Naive thymus-derived CD8-positive, alpha-beta T cell (primary cell): ENCODE data around the gene MDM4. TPM values are rescaled to one million over a fixed set of nuclear protein-coding genes. Genes with fewer than 3 reads are reported as not detected.
A peak's percentile ranks its signal among the peaks of the same experiment; 100 is the strongest.
"Not testable (repeated sequence)": the region's sequence is repeated elsewhere in the genome, so short reads cannot be mapped to it uniquely, and the experiment has no call there.

Experiments
- ATAC-seq, 2 donors: fragments of 150-1000 bp; cut with Tn5 transposase in 1 of 2; sonication (Bioruptor Pico), chemical (Tn5 transposase) in 1 of 2; 1 replicate in 1 of 2; 2 replicates in 1 of 2; pipeline ENCODE4 v1.10.0; 2021; ENCODE audit warnings: mild to moderate bottlenecking in 2 of 2, moderate library complexity in 2 of 2
- POLR2A ChIA-PET: fragments of 350-600 bp; sonication (Branson Sonifier 250); formaldehyde crosslinking; loops from one replicate; lab custom pipeline; 2021; ENCODE audit warnings: antibody characterized with exemption; lab: Charles Lee
- DNase-seq, 10 donors: peaks; one replicate each; pipeline versions ENCODE4 v3.0.0 to v3.0.0-alpha.2; 2020 to 2022
- H3K27ac Mint-ChIP-seq, 10 donors: one replicate each; pipeline ENCODE4 v1.8.0; 2020 to 2022; ENCODE audit warnings: mild to moderate bottlenecking in 10 of 10, mixed read lengths in 10 of 10, moderate library complexity in 4 of 10, inconsistent platforms in 1 of 10
- H3K27me3 Mint-ChIP-seq, 5 donors: one replicate each; pipeline ENCODE4 v1.8.0; 2021 to 2022; ENCODE audit warnings: mixed read lengths in 5 of 5
- H3K36me3 Mint-ChIP-seq, 3 donors: one replicate each; pipeline ENCODE4 v1.8.0; 2020 to 2022; ENCODE audit warnings: mixed read lengths in 3 of 3, mild to moderate bottlenecking in 2 of 3, inconsistent platforms in 1 of 3
- H3K4me1 Mint-ChIP-seq, 4 donors: one replicate each; pipeline ENCODE4 v1.8.0; 2021 to 2022; ENCODE audit warnings: mixed read lengths in 4 of 4
- H3K4me3 Mint-ChIP-seq, 10 donors: one replicate each; pipeline ENCODE4 v1.8.0; 2020 to 2022; ENCODE audit warnings: mild to moderate bottlenecking in 10 of 10, mixed read lengths in 10 of 10, moderate library complexity in 6 of 10, inconsistent platforms in 1 of 10
- H3K9me3 Mint-ChIP-seq, 9 donors: one replicate each; pipeline ENCODE4 v1.8.0; 2020 to 2022; ENCODE audit warnings: mixed read lengths in 9 of 9, mild to moderate bottlenecking in 3 of 9, inconsistent platforms in 1 of 9, moderate library complexity in 1 of 9
- polyA plus RNA-seq, 3 donors: library from polyadenylated mRNA; unstranded; fragments of 300-500 nt; fragmentation: Illumina TruSeq; gene quantifications; one replicate each; pipeline ENCODE4 v1.2.3, GENCODE V29; 2021
- total RNA-seq, 8 experiments: library from RNA in 2 of 8; stranded (reverse) in 2 of 8; gene quantifications; one replicate each; pipeline ENCODE4 v1.2.3 and lab custom pipeline; 2021 to 2026

MDM4 gene
- total and polyA plus RNA-seq, 5 experiments from 2014 or later, result 10.0 to 272 (median 23.1) TPM

GRCh38 chr1:204548265-204548664 is 32.1 kb downstream of the MDM4 start:
- DNase-seq, result no peak
- Mint-ChIP-seq H3K4me3 (no peak overlapping the region), H3K36me3 (peaks cover 31 to 94% (median 62%) of the 10 kb centered on the region in 3 donors), H3K27me3 (no peaks in the 10 kb centered on the region), H3K4me1 (peaks cover 17 to 49% (median 38%) of the 10 kb centered on the region in 4 donors), H3K27ac (peak overlapping the region in 5 of 10 donors; percentile 0 to 91 (median 56)), H3K9me3 (peaks cover 0 to 9% (median 0%) of the 10 kb centered on the region in 9 donors)
- POLR2A ChIA-PET, result interaction anchor here (8.5 kb wide), 1 partner anchor 33 kb away, joined by 79 read pairs; the partner anchor contains the start of gene MDM4
- ATAC-seq, result no peak

GRCh38 chr1:204549313-204549712 is 33.1 kb downstream of the MDM4 start:
- ATAC-seq (no peak), DNase-seq (no peak)
- Mint-ChIP-seq H3K4me1 (peaks cover 11 to 46% (median 34%) of the 10 kb centered on the region in 4 donors), H3K27ac (peak overlapping the region in 3 of 10 donors; percentile 46 to 78 (median 63)), H3K4me3 (no peak overlapping the region), H3K27me3 (no peaks in the 10 kb centered on the region), H3K9me3 (no peaks in the 10 kb centered on the region), H3K36me3 (peaks cover 22 to 93% (median 54%) of the 10 kb centered on the region in 3 donors)
- POLR2A ChIA-PET, result interaction anchor here (0.7 to 8.5 kb wide), 2 partner anchors 32 to 34 kb away, joined by 5 to 79 read pairs; partner anchors contain the start of gene MDM4

- peak overlapping the region in 5 of 10 donors; percentile 28 to 62 (median 36) for H3K27ac Mint-ChIP-seq
- no peaks in the 10 kb centered on the region for H3K27me3 Mint-ChIP-seq
- H3K4me1 Mint-ChIP-seq, result peaks cover 6 to 42% (median 23%) of the 10 kb centered on the region in 4 donors
- no peaks in the 10 kb centered on the region for H3K9me3 Mint-ChIP-seq
- H3K4me3 Mint-ChIP-seq, result peak overlapping the region in 1 of 10 donors; percentile 58
- POLR2A ChIA-PET, result interaction anchor here (0.6 to 1.1 kb wide), 4 partner anchors 23 to 44 kb away, joined by 3 to 4 read pairs (median 4); no protein-coding TSS in a partner anchor
- ATAC-seq (no peak), DNase-seq (no peak)
- peaks cover 13 to 84% (median 44%) of the 10 kb centered on the region in 3 donors for H3K36me3 Mint-ChIP-seq
These were observed 34.7 kb downstream of the MDM4 start for GRCh38 chr1:204550926-204551325.

- Mint-ChIP-seq H3K4me3 (peak overlapping the region in 9 of 10 donors; percentile 34 to 72 (median 54)), H3K4me1 (peaks cover 19 to 54% (median 45%) of the 10 kb centered on the region in 4 donors), H3K27ac (peak overlapping the region; percentile 63 to 94 (median 89)), H3K27me3 (no peaks in the 10 kb centered on the region), H3K36me3 (peaks cover 0 to 54% (median 15%) of the 10 kb centered on the region in 3 donors), H3K9me3 (no peaks in the 10 kb centered on the region)
- ATAC-seq (peak; percentile 86 to 88), DNase-seq (peak in 3 of 10 donors; percentile 41 to 67 (median 61))
- POLR2A ChIA-PET, result interaction anchor here (0.5 to 2.6 kb wide), 8 partner anchors 11 to 1072 kb away, joined by 3 to 17 read pairs (median 4); partner anchors contain the start of gene MDM4
These were observed 40.3 kb downstream of the MDM4 start for GRCh38 chr1:204556458-204557052.

- POLR2A ChIA-PET, result interaction anchor here (0.6 to 1.3 kb wide), 2 partner anchors 42 to 44 kb away, joined by 3 to 7 read pairs; partner anchors contain the start of gene MDM4
- peaks cover 0 to 41% (median 6%) of the 10 kb centered on the region in 3 donors for H3K36me3 Mint-ChIP-seq
These were observed 42.3 kb downstream of the MDM4 start for GRCh38 chr1:204558467-204558866.

GRCh38 chr1:204560002-204560401 is 43.8 kb downstream of the MDM4 start:
- DNase-seq, H3K4me3 Mint-ChIP-seq, H3K9me3 Mint-ChIP-seq, ATAC-seq, H3K27me3 Mint-ChIP-seq, POLR2A ChIA-PET: not testable (repeated sequence)
- Mint-ChIP-seq H3K4me1 (peaks cover 33 to 66% (median 61%) of the 10 kb centered on the region in 4 donors), H3K36me3 (peaks cover 0 to 39% (median 6%) of the 10 kb centered on the region in 3 donors), H3K27ac (peak overlapping the region in 3 of 10 donors; percentile 15 to 51 (median 37))

More at GRCh38 chr1:204558467-204558866, 42.3 kb downstream of the MDM4 start:
- ATAC-seq (no peak), DNase-seq (no peak)
- Mint-ChIP-seq H3K4me3 (no peak overlapping the region), H3K9me3 (no peaks in the 10 kb centered on the region), H3K27me3 (no peaks in the 10 kb centered on the region), H3K27ac (peak overlapping the region in 1 of 10 donors; percentile 55), H3K4me1 (peaks cover 26 to 60% (median 52%) of the 10 kb centered on the region in 4 donors)

GRCh38 chr1:204560590-204561150 is 44.5 kb downstream of the MDM4 start:
- Mint-ChIP-seq H3K36me3 (peaks cover 0 to 38% (median 6%) of the 10 kb centered on the region in 3 donors), H3K4me1 (peaks cover 36 to 68% (median 66%) of the 10 kb centered on the region in 4 donors), H3K4me3 (no peak overlapping the region), H3K27me3 (no peaks in the 10 kb centered on the region), H3K9me3 (no peaks in the 10 kb centered on the region), H3K27ac (peak overlapping the region in 7 of 10 donors; percentile 0 to 71 (median 48))
- POLR2A ChIA-PET, result no interaction called here
- ATAC-seq (no peak), DNase-seq (no peak)

GRCh38 chr1:204562075-204562990 is 46.1 kb downstream of the MDM4 start:
- H3K4me3 Mint-ChIP-seq, result peak overlapping the region in 1 of 10 donors; percentile 20
- POLR2A ChIA-PET, result interaction anchor here (0.7 to 1.5 kb wide), 2 partner anchors 38 to 46 kb away, joined by 4 to 5 read pairs; partner anchors contain the start of gene MDM4
- no peak for DNase-seq
- peak overlapping the region in 8 of 10 donors; percentile 1 to 88 (median 43) for H3K27ac Mint-ChIP-seq
- no peak for ATAC-seq
- no peaks in the 10 kb centered on the region for H3K27me3 Mint-ChIP-seq
- H3K9me3 Mint-ChIP-seq, result no peaks in the 10 kb centered on the region
- peaks cover 37 to 61% (median 58%) of the 10 kb centered on the region in 4 donors for H3K4me1 Mint-ChIP-seq
- peaks cover 0 to 40% (median 6%) of the 10 kb centered on the region in 3 donors for H3K36me3 Mint-ChIP-seq

- Mint-ChIP-seq H3K36me3 (peaks cover 0 to 50% (median 6%) of the 10 kb centered on the region in 3 donors), H3K27ac (peak overlapping the region; percentile 22 to 91 (median 70)), H3K9me3 (no peaks in the 10 kb centered on the region), H3K4me1 (peaks cover 37 to 60% (median 57%) of the 10 kb centered on the region in 4 donors), H3K27me3 (no peaks in the 10 kb centered on the region), H3K4me3 (peak overlapping the region in 3 of 10 donors; percentile 26 to 37 (median 30))
- peak in 1 of 2 donors; percentile 34 for ATAC-seq
- POLR2A ChIA-PET, result interaction anchor here (0.6 to 1.5 kb wide), 2 partner anchors 47 to 240 kb away, joined by 3 to 4 read pairs; partner anchors contain the start of gene MDM4
- DNase-seq, result peak in 4 of 10 donors; percentile 4 to 28 (median 15)
These were observed 47.1 kb downstream of the MDM4 start for GRCh38 chr1:204563307-204563706.

GRCh38 chr1:204563780-204564179 is 47.6 kb downstream of the MDM4 start:
- DNase-seq (no peak), ATAC-seq (no peak)
- peaks cover 0 to 51% (median 6%) of the 10 kb centered on the region in 3 donors for H3K36me3 Mint-ChIP-seq
- no peaks in the 10 kb centered on the region for H3K27me3 Mint-ChIP-seq
- POLR2A ChIA-PET, result interaction anchor here (0.6 to 1.5 kb wide), 3 partner anchors 48 to 240 kb away, joined by 3 to 4 read pairs (median 3); partner anchors contain the start of gene MDM4
- H3K4me1 Mint-ChIP-seq, result peaks cover 37 to 57% (median 57%) of the 10 kb centered on the region in 4 donors
- peak overlapping the region in 1 of 10 donors; percentile 0 for H3K4me3 Mint-ChIP-seq
- no peaks in the 10 kb centered on the region for H3K9me3 Mint-ChIP-seq
- H3K27ac Mint-ChIP-seq, result peak overlapping the region; percentile 22 to 91 (median 62)

- peaks cover 0 to 49% (median 0%) of the 10 kb centered on the region in 3 donors for H3K36me3 Mint-ChIP-seq
These were observed 48.6 kb downstream of the MDM4 start for GRCh38 chr1:204564835-204565234.

More at GRCh38 chr1:204564835-204565234, 48.6 kb downstream of the MDM4 start:
- peaks cover 40 to 64% (median 58%) of the 10 kb centered on the region in 4 donors for H3K4me1 Mint-ChIP-seq
- POLR2A ChIA-PET, result interaction anchor here (0.8 to 1.9 kb wide), 5 partner anchors 10 to 242 kb away, joined by 3 to 8 read pairs (median 3); partner anchors contain the start of gene MDM4
- peak overlapping the region in 9 of 10 donors; percentile 36 to 87 (median 67) for H3K27ac Mint-ChIP-seq
- DNase-seq (peak in 5 of 10 donors; percentile 17 to 46 (median 34)), ATAC-seq (peak; percentile 23 to 70)
- H3K9me3 Mint-ChIP-seq, result no peaks in the 10 kb centered on the region
- H3K4me3 Mint-ChIP-seq, result peak overlapping the region in 6 of 10 donors; percentile 5 to 53 (median 10)
- no peaks in the 10 kb centered on the region for H3K27me3 Mint-ChIP-seq
